GM12891 (cell line): ENCODE data around the gene ADCY3. TPM values are rescaled to one million over a fixed set of nuclear protein-coding genes. Genes with fewer than 3 reads are reported as not detected.

Experiments used
- DNase-seq: peaks from one replicate; pipeline ENCODE4 v3.0.0; 2011; ENCODE audit warnings: low spot score; ENCODE audit not compliant: insufficient read length
- FAIRE-seq: peaks from 2 replicates; lab custom pipeline; 2011; peaks lifted over from hg19 to GRCh38; lab: Jason Lieb, UNC
- PAX5 ChIP-seq: IDR thresholded peaks from 2 replicates; pipeline ENCODE4 v1.6.1; 2011; ENCODE audit warnings: low read length, moderate library complexity, mild to moderate bottlenecking; ENCODE audit not compliant: insufficient read depth, severe bottlenecking
- POLR2A ChIP-seq: IDR thresholded peaks from 2 replicates; pipeline ENCODE4 v1.6.1; 2011; ENCODE audit warnings: low read depth, low read length, control low read depth
- POLR2AphosphoS5 ChIP-seq: IDR thresholded peaks from 2 replicates; pipeline ENCODE4 v1.6.1; 2011; ENCODE audit warnings: low read depth, low read length, control low read depth
- POU2F2 ChIP-seq: IDR thresholded peaks from 2 replicates; pipeline ENCODE4 v1.6.1; 2011; ENCODE audit warnings: low read depth, mild to moderate bottlenecking, control low read depth, low read length, moderate library complexity
- SPI1 ChIP-seq: IDR thresholded peaks from 2 replicates; pipeline ENCODE4 v1.6.1; 2011; ENCODE audit warnings: low read depth, low read length, control low read depth
- TAF1 ChIP-seq: IDR thresholded peaks from 2 replicates; pipeline ENCODE4 v1.6.1; 2011; ENCODE audit warnings: low read depth, low read length, control low read depth
- polyA plus RNA-seq: library from polyadenylated mRNA; unstranded; fragments of >200 nt; gene quantifications from one replicate; pipeline ENCODE4 v1.2.1, GENCODE V29; 2012; ENCODE audit warnings: low read depth, missing spikeins, inconsistent platforms; ENCODE audit not compliant: missing spikeins

Gene ADCY3
- polyA plus RNA-seq, result 95.3 TPM

DNA sequence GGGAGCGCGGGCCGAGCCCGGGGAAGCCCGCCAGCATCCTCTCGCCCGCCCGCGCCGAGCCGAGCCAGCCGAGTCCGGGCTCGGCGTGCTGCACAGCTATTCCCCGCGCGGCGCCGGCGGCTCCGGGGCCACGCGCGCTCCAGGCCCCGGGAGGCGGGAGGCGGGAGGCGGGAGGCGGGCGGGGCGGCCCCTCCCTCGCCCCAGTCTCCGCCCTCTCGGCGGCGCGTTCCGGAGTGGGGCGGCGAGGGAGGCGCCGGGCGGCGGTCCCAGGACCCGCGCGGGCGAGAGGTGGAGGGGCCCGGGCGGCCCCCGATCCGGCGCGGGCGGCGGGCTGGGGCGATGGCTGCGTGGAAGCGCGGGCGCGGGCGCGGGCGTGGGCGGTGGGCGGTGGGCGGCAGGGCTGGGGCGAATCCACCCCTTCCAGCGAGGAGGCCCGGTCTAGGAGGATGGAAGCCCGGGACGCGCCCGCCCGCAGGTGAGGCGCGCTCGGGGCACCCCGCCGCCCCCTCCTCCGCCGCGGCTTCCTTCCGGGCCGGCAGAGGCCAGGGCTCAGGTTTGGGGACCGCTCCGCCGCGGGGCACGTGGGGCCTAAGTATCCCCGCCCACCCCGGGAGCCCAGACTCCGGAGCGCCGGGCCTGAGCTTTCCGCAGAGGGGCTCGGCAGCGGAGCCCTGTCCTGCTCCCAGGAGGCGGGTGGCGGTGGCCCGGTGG is at the start of gene ADCY3:
ADCY3 (minus strand) TSS at position 140 of the 711 bp plus-strand sequence. CDS start 1,250 bp downstream, outside the sequence.
- no peak for TF ChIP-seq POLR2AphosphoS5
- TF ChIP-seq SPI1, result no peak
- TF ChIP-seq TAF1, result no peak
- TF ChIP-seq POU2F2, result no peak
- TF ChIP-seq PAX5, result no peak
- TF ChIP-seq POLR2A, result no peak
- DNase-seq, result peak; percentile 84
- peak; percentile 64 for FAIRE-seq

- no peak for DNase-seq
- FAIRE-seq, result no peak
- TF ChIP-seq SPI1 (no peak), POLR2A (no peak), TAF1 (no peak), PAX5 (no peak), POLR2AphosphoS5 (no peak), POU2F2 (no peak)
Observed at GRCh38 chr2:24969784-24970183, 49.7 kb upstream of the ADCY3 start.

DNA sequence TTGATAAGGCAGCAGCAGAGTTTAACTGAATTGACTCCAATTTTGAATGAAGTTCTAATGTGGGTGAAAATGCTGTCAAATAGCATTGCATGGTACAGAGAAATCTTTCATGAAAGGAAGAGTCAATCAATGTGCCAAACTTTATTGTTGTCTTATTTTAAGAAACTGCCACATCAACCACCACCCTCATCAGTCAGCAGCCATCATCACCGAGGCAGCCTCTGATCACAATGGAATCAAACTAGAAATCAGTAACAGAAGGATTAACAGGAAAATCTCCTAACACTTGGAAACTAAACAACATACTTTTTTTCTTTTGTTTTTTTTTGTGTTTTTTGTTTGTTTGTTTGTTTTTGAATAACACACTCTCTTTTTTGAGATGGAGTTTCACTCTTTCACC is 41.9 kb upstream of the ADCY3 start:
- TF ChIP-seq TAF1 (no peak), POLR2A (no peak), POLR2AphosphoS5 (no peak), POU2F2 (no peak), PAX5 (no peak), SPI1 (no peak)
- FAIRE-seq (no peak), DNase-seq (no peak)

DNA sequence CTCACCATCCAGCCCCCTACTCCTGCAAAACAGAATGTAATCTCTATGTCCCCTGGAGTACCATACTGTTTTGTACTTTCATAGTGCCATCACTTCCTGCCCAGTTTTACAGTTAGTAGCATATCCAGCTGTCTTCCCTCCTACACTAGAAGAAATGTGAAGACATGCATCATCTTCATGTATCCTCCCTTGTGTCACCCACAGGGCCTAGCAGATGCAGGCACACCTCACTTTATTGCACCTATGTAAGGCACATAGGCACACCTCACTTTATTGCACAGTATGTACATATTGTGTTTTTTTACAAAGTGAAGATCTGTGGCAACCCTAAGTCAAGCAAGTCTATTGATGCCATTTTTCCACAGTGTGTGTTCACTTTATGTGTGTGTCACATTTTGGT is 39.7 kb upstream of the ADCY3 start:
- FAIRE-seq (no peak), DNase-seq (no peak)
- no peak for TF ChIP-seq POLR2A
- no peak for TF ChIP-seq PAX5
- no peak for TF ChIP-seq POLR2AphosphoS5
- TF ChIP-seq POU2F2, result no peak
- TF ChIP-seq SPI1, result no peak
- TF ChIP-seq TAF1, result no peak

GRCh38 chr2:24958411-24958935 is 38.4 kb upstream of the ADCY3 start:
- FAIRE-seq (no peak), DNase-seq (no peak)
- TF ChIP-seq SPI1, result no peak
- TF ChIP-seq PAX5, result no peak
- no peak for TF ChIP-seq TAF1

GRCh38 chr2:24957976-24958375 is 37.9 kb upstream of the ADCY3 start:
- DNase-seq (no peak), FAIRE-seq (no peak)
- TF ChIP-seq SPI1 (no peak), TAF1 (no peak), POU2F2 (no peak), PAX5 (no peak), POLR2A (no peak), POLR2AphosphoS5 (no peak)

- no peak for FAIRE-seq
- DNase-seq, result no peak
- TF ChIP-seq TAF1, result no peak
- TF ChIP-seq PAX5, result no peak
- no peak for TF ChIP-seq SPI1
- no peak for TF ChIP-seq POLR2A
- no peak for TF ChIP-seq POU2F2
- TF ChIP-seq POLR2AphosphoS5, result no peak
Observed at GRCh38 chr2:24957221-24957620, 37.2 kb upstream of the ADCY3 start.

DNA sequence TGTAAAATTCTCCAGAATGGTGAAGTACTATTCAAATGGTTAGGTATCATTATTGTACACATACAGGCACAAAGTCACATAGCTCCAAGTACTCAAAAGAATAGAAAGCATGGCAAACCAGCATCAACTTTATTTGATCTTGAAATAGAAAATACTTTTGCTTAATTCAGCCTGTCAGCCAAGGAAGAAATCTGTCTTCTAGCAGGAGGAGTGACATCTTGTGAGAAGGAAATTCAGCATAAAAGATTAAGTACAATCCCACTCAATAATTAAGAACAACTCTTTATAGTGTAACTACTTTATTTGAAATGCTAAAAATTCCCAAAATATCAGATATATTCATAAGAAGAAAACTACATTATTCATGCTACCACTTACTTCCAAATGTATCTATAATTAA is 35.9 kb upstream of the ADCY3 start:
- FAIRE-seq, result no peak
- DNase-seq, result no peak
- no peak for TF ChIP-seq TAF1
- TF ChIP-seq SPI1, result no peak

DNA sequence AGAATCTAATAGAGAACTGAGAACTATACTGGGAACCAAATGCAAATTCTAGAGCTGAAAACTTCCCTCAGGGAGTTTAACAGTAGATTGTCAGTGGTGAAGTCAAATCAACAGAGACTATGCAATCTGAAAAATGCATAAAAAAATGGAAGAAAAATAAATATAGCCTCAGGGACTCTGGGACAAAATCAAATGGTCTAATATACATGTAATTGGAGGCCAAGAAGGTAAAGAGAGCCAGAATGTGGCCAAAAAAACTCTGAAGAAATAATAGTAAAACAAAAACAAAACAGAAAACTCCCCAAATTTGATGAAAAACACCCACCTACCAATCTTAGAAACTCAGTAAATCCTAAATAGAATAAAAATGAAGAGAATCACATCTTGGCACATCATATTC is 35.2 kb upstream of the ADCY3 start:
- FAIRE-seq (no peak), DNase-seq (no peak)
- TF ChIP-seq POLR2A (no peak), SPI1 (no peak), POLR2AphosphoS5 (no peak), PAX5 (no peak), TAF1 (no peak), POU2F2 (no peak)

- TF ChIP-seq SPI1 (no peak), POLR2AphosphoS5 (no peak), PAX5 (no peak), POLR2A (no peak), TAF1 (no peak), POU2F2 (no peak)
- DNase-seq, result no peak
- FAIRE-seq, result no peak
Observed at GRCh38 chr2:24950102-24950501, 30.1 kb upstream of the ADCY3 start.
